GM15510 (cell line): ENCODE results near the gene RTN4R.

ENCODE experiments used
- POLR2A ChIP-seq: IDR thresholded peaks from 3 replicates; pipeline ENCODE4 v1.6.1; 2011; ENCODE audit warnings: borderline replicate concordance; ENCODE audit not compliant: insufficient read length; ENCODE audit errors: extremely low read depth

RTN4R gene

GRCh38 chr22:20279662-20280134, 11.6 kb upstream of the RTN4R start:
- TF ChIP-seq POLR2A: no peak

GRCh38 chr22:20276468-20276867, 8.3 kb upstream of the RTN4R start:
- TF ChIP-seq POLR2A: no peak

DNA sequence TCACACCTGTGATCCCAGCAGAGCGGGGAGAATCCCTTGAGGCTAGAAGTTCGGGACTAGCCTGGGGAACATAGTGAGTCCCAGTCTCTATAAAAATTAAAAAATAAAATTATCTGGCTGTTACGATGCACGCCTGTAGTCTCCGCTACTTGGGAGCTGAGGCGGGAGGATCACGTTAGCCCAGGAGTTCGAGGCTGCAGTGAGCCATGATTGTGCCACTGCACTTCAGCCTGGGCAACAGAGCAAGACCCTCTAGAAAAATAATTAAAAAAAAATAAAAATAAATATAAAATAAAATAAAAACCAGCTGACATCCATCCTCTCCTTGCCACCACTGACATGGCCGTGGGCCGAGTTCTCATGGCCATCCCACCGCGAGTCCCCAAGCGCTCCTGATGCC, 7.7 kb upstream of the RTN4R start:
- no peak for TF ChIP-seq POLR2A

GRCh38 chr22:20273758-20274181, 5.7 kb upstream of the RTN4R start:
- no peak for TF ChIP-seq POLR2A

DNA sequence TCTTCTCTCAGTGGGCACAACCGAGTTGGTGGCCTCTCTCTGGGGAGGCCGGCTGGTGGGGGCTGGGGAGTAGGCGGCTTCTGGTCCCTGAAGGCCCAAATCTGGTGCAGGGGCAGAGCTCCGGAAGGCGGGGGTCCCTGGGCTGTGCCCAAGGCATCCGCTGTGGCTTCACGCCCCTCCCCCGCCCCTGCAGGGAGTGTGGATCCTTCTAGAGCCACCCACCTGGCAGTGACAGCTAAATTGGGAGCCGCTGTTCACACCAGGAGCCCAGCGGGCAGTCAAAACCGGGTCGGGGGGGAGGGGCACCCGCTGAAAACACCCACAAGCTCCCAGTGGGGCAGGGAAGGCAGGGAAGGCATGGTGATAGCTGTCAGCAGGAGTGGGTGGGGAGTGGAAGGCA, 4.6 kb upstream of the RTN4R start:
- no peak for TF ChIP-seq POLR2A

DNA sequence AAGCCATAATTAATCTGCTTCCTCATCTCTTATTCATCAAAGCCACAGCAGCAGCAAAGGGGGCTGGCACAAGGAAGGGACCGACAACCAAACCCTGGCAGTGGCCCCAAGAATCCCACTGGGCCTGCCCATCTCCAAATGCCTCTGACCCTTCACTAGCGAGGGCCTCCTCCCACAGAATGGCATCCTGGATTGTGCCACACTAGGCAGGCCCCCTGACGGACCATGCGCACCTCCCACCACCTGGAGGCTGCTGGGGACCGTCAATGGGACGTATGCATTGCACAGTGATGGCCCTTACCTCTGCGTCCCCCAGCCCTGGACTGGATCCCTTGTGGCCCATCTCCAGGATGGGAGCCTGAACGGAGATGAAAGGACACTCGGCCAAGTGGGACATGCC, 4.1 kb upstream of the RTN4R start:
- TF ChIP-seq POLR2A: no peak

DNA sequence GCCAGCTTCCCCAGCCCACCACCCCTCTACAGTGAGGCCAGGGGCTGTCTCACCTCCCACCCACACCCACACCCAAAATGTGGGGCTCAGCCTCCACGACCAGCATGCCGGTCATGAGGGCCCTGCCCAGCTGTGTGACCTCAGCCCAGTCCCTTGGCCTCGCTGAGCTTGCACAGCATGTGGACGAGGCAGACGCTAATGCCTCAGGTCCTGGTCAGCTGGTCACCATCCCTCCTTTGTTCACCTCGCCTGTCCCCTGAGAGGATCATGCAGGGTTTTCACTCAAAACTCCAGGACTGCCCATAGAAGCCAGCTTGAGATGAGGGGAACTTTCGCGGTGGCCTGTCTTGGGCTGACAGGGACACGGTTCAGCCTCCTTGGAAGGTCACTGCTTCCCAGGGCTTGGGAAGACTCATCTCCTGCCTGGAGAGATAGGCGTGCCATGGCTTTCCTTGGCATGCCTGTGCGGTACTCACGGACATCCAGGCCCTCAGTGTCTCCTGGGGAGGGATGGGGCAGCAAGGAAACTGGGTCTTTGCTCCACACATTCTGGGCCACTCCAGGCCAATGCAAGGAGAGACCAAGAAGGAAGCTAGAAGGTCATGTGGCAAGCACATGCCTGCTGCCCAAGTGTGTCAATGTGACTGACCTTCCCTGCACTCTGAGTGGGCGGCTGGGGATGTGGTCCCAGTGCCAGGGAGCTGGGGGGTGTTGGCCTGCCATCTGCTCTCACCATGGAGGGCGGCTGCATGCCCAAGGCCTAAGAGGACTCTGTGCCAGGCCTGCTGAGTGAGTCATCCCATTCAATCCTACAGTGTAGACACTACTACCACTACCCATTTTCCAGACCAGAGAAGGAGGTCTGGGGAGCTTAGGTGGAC, 3.2 kb upstream of the RTN4R start:
- TF ChIP-seq POLR2A: no peak

- no peak for TF ChIP-seq POLR2A
Measured at GRCh38 chr22:20267441-20268278, 458 bp downstream of the RTN4R start.

GRCh38 chr22:20264614-20265452, 3.3 kb downstream of the RTN4R start:
- no peak for TF ChIP-seq POLR2A

GRCh38 chr22:20262582-20263147, 5.5 kb downstream of the RTN4R start:
- TF ChIP-seq POLR2A: no peak

- no peak for TF ChIP-seq POLR2A
Measured at GRCh38 chr22:20261848-20262581, 6.1 kb downstream of the RTN4R start.

DNA sequence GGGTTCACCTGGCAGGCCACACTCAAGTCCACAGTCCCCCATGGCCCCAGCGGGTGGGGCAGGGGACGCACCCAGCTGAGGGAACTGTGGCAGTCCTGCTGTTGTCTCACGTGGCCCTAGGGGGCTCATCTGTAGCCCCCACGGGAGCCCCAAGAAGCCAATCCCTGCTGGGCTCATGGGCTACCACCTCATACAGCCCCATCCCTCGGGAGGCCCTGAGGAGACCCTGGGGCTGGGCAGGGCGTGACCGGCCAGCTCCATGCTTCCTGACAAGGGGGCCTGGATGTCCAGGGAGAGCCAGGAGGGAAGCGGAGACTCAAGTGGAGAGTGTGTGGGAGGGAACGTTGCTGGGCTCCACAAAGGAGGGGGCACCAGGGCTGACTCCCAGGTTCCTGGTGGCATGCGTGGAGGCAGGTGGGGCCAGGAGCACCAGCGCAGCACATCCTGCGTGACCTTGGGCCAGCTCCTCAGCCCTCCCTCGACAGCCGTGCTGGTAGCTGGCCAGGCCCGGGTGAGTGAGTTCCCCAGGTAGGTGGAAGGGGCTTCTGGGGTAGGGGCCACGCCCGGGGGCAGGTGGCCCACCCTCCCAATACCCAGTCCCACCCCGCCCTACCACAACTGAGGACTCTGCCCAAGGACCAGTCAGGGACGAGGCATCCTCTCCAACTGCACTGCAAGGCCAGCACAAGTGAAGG, 7.9 kb downstream of the RTN4R start:
- TF ChIP-seq POLR2A: no peak

DNA sequence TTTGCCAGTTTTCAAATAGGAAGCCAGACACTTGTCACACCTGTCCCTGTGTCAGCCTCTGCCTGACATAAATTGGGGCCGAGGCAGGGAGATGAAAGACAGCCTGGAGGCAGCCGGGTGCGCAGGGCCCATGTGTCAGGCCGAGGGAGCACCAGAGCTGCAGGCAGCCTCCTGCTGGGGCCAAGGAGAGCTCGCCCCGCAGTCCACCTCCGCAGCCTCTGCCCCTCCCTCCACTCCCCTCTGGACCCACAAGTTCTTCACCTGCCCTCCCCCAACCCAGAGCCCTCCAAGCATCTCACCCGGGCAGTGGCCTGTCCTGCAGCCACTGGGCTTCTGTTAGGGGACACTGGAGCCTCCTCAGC, 8.8 kb downstream of the RTN4R start:
- no peak for TF ChIP-seq POLR2A
